WTC11 (cell line): ENCODE measurements around the gene TMC5. TPM values are rescaled to one million over a fixed set of nuclear protein-coding genes. Genes with fewer than 3 reads are reported as not detected.

Experiments
- ATAC-seq: fragments of 200-7000 bp; cut with Tn5 transposase; 2 replicates; pipeline ENCODE4 v1.10.0; 2021; ENCODE audit warnings: mild to moderate bottlenecking, moderate library complexity
- CTCF ChIA-PET: fragments of 300-600 bp; sonication (Branson Sonifier 250); formaldehyde crosslinking; loops from one replicate; lab custom pipeline; 2021; ENCODE audit warnings: antibody characterized with exemption; lab: Charles Lee
- POLR2A ChIA-PET: fragments of 350-600 bp; sonication (Branson Sonifier 250); formaldehyde crosslinking; loops from one replicate; lab custom pipeline; 2021; ENCODE audit warnings: antibody characterized with exemption; lab: Charles Lee
- DNase-seq: peaks from one replicate; pipeline ENCODE4 v3.0.0; 2021; ENCODE audit warnings: low spot score
- H3K27ac Mint-ChIP-seq: 2 replicates; pipeline ENCODE4 v1.8.0; 2021; ENCODE audit warnings: mixed read lengths
- H3K27me3 Mint-ChIP-seq: 2 replicates; pipeline ENCODE4 v1.8.0; 2021; ENCODE audit warnings: low read depth, mild to moderate bottlenecking, moderate library complexity, mixed read lengths
- H3K36me3 Mint-ChIP-seq: 2 replicates; pipeline ENCODE4 v1.8.0; 2021; ENCODE audit warnings: mixed read lengths
- H3K4me1 Mint-ChIP-seq: 2 replicates; pipeline ENCODE4 v1.8.0; 2022; ENCODE audit warnings: mixed read lengths
- H3K4me3 Mint-ChIP-seq: 2 replicates; pipeline ENCODE4 v1.8.0; 2021; ENCODE audit warnings: mild to moderate bottlenecking, moderate library complexity, mixed read lengths
- H3K9me3 Mint-ChIP-seq: 2 replicates; pipeline ENCODE4 v1.8.0; 2021; ENCODE audit warnings: mixed read lengths
- ARID4B ChIP-seq: sonication (generic); formaldehyde crosslinking; IDR thresholded peaks from 2 replicates; pipeline ENCODE4 v1.8.0; 2023; ENCODE audit warnings: missing genetic modification reagents, mild to moderate bottlenecking, borderline replicate concordance
- CREM ChIP-seq: sonication (generic); formaldehyde crosslinking; IDR thresholded peaks from 2 replicates; pipeline ENCODE4 v1.8.1; 2022; ENCODE audit warnings: mild to moderate bottlenecking, missing genetic modification reagents, moderate library complexity
- ERG ChIP-seq: fragments of 250-450 bp; sonication (Bioruptor Pico); IDR thresholded peaks from 2 replicates; pipeline ENCODE4 v1.8.0; 2021; ENCODE audit warnings: mild to moderate bottlenecking
- ESRRA ChIP-seq: sonication (generic); formaldehyde crosslinking; IDR thresholded peaks from 2 replicates; pipeline ENCODE4 v1.8.1; 2022; ENCODE audit warnings: mild to moderate bottlenecking, missing genetic modification reagents, borderline replicate concordance
- ETV6 ChIP-seq: sonication (generic); formaldehyde crosslinking; IDR thresholded peaks from 2 replicates; pipeline ENCODE4 v1.8.1; 2022; ENCODE audit warnings: mild to moderate bottlenecking, missing genetic modification reagents
- GTF2I ChIP-seq: fragments of 250-450 bp; sonication (Bioruptor Pico); conservative IDR thresholded peaks from 2 replicates; pipeline ENCODE4 v1.4.0; 2021; ENCODE audit warnings: mild to moderate bottlenecking
- IRF2 ChIP-seq: sonication (generic); formaldehyde crosslinking; IDR thresholded peaks from 2 replicates; pipeline ENCODE4 v1.8.0; 2022; ENCODE audit warnings: low read depth, missing genetic modification reagents, borderline replicate concordance
- MXD4 ChIP-seq: fragments of 250-450 bp; sonication (Bioruptor Pico); IDR thresholded peaks from 2 replicates; pipeline ENCODE4 v1.8.0; 2021; ENCODE audit warnings: mild to moderate bottlenecking, moderate library complexity, borderline replicate concordance
- NFYB ChIP-seq: sonication (generic); formaldehyde crosslinking; conservative IDR thresholded peaks from 2 replicates; pipeline ENCODE4 v1.8.0; 2022; ENCODE audit warnings: low read depth, missing genetic modification reagents
- NR3C1 ChIP-seq: sonication (generic); formaldehyde crosslinking; conservative IDR thresholded peaks from 2 replicates; pipeline ENCODE4 v1.8.1; 2023; ENCODE audit warnings: low read depth, mild to moderate bottlenecking, missing genetic modification reagents
- TP53 ChIP-seq: sonication (generic); formaldehyde crosslinking; IDR thresholded peaks from 2 replicates; pipeline ENCODE4 v1.8.1; 2023; ENCODE audit warnings: mild to moderate bottlenecking, missing genetic modification reagents
- USF2 ChIP-seq: sonication (generic); formaldehyde crosslinking; IDR thresholded peaks from 2 replicates; pipeline ENCODE4 v1.8.1; 2023; ENCODE audit warnings: mild to moderate bottlenecking, missing genetic modification reagents, moderate library complexity
- ZMAT4 ChIP-seq: fragments of 250-450 bp; sonication (Bioruptor Pico); IDR thresholded peaks from 2 replicates; pipeline ENCODE4 v1.9.0; 2021; ENCODE audit warnings: mild to moderate bottlenecking
- ZNF138 ChIP-seq: sonication (generic); formaldehyde crosslinking; conservative IDR thresholded peaks from 2 replicates; pipeline ENCODE4 v1.8.1; 2022; ENCODE audit warnings: mild to moderate bottlenecking, moderate library complexity, missing genetic modification reagents
- ZNF232 ChIP-seq: sonication (generic); formaldehyde crosslinking; IDR thresholded peaks from 2 replicates; pipeline ENCODE4 v1.8.0; 2022; ENCODE audit warnings: mild to moderate bottlenecking, missing genetic modification reagents
- ZNF263 ChIP-seq: sonication (generic); formaldehyde crosslinking; IDR thresholded peaks from 2 replicates; pipeline ENCODE4 v1.8.1; 2022; ENCODE audit warnings: low read depth, mild to moderate bottlenecking, moderate library complexity, missing genetic modification reagents
- ZNF396 ChIP-seq: fragments of 250-450 bp; sonication (Bioruptor Pico); IDR thresholded peaks from 2 replicates; pipeline ENCODE4 v1.8.0; 2021; ENCODE audit warnings: mild to moderate bottlenecking, moderate library complexity, borderline replicate concordance
- ZNF416 ChIP-seq: fragments of 250-450 bp; sonication (Bioruptor Pico); IDR thresholded peaks from 2 replicates; pipeline ENCODE4 v1.9.0; 2021; ENCODE audit warnings: mild to moderate bottlenecking, inconsistent platforms
- ZNF532 ChIP-seq: fragments of 250-450 bp; sonication (Bioruptor Pico); IDR thresholded peaks from 2 replicates; pipeline ENCODE4 v1.9.0; 2021; ENCODE audit warnings: mild to moderate bottlenecking, borderline replicate concordance
- ZNF671 ChIP-seq: fragments of 250-450 bp; sonication (Bioruptor Pico); IDR thresholded peaks from 2 replicates; pipeline ENCODE4 v1.8.0; 2021; ENCODE audit warnings: mild to moderate bottlenecking
- total RNA-seq: library from RNA; stranded (reverse); gene quantifications from 3 replicates; pipeline ENCODE4 v1.2.3, GENCODE V29; 2021

The TMC5 gene
- total RNA-seq, 1 experiment from 2014 or later: 3.1 TPM

- TF ChIP-seq NR3C1 (CRISPR knock-in tag): no peak
- TF ChIP-seq ZNF416 (CRISPR knock-in tag): no peak
- no peak for TF ChIP-seq ETV6 (CRISPR knock-in tag)
- TF ChIP-seq ZMAT4 (CRISPR knock-in tag): no peak
- TF ChIP-seq ZNF138 (CRISPR knock-in tag): no peak
- no peak for TF ChIP-seq ARID4B (CRISPR knock-in tag)
- no peak for TF ChIP-seq ESRRA (CRISPR knock-in tag)
- no peak for TF ChIP-seq GTF2I (CRISPR knock-in tag)
- TF ChIP-seq TP53 (CRISPR knock-in tag): no peak
- no peak for TF ChIP-seq ZNF671 (CRISPR knock-in tag)
- no peak for TF ChIP-seq CREM
- TF ChIP-seq IRF2 (CRISPR knock-in tag): no peak
- no peak for TF ChIP-seq NFYB
- no peak for TF ChIP-seq USF2 (CRISPR knock-in tag)
- TF ChIP-seq ZNF532 (CRISPR knock-in tag): no peak
- TF ChIP-seq ZNF263 (CRISPR knock-in tag): no peak
- TF ChIP-seq ZNF232 (CRISPR knock-in tag): no peak
- no peak for TF ChIP-seq ZNF396 (CRISPR knock-in tag)
- TF ChIP-seq ERG: no peak
- TF ChIP-seq MXD4 (CRISPR knock-in tag): no peak
- ChIA-PET CTCF (interaction anchor here (0.6 to 1.9 kb wide), 9 partner anchors 14 to 289 kb away, joined by 3 to 13 read pairs (median 4); no protein-coding TSS in a partner anchor), POLR2A (no interaction called here)
- no peaks in the 10 kb centered on the region for H3K36me3 Mint-ChIP-seq
- H3K9me3 Mint-ChIP-seq: peaks cover 7% of the 10 kb centered on the region; the same call in 1 of the 2 replicates
- no peak for ATAC-seq
- no peak for DNase-seq
- no peaks in the 10 kb centered on the region for H3K4me1 Mint-ChIP-seq
- no peak overlapping the region for H3K27ac Mint-ChIP-seq
- no peaks in the 10 kb centered on the region; the same call in 1 of the 2 replicates for H3K27me3 Mint-ChIP-seq
- no peak overlapping the region for H3K4me3 Mint-ChIP-seq
These were observed 43.3 kb upstream of the TMC5 start for GRCh38 chr16:19374402-19374801.
